Caco-2 (cell line): ENCODE results near the gene TSPAN18. TPM values are rescaled to one million over a fixed set of nuclear protein-coding genes. Genes with fewer than 3 reads are reported as not detected.

Source experiments
- BruUV-seq: library from RNA; stranded (reverse); fragments of 400-500 nt; replicated peaks from 2 replicates; lab custom pipeline; 2021; lab: Mats Ljungman, UMichigan
- CTCF ChIA-PET: fragments of 300-600 bp; sonication (Branson Sonifier 250); formaldehyde crosslinking; loops from one replicate; lab custom pipeline; 2022; ENCODE audit warnings: antibody characterized with exemption; lab: Charles Lee
- POLR2A ChIA-PET: fragments of 300-600 bp; sonication (Branson Sonifier 250); formaldehyde crosslinking; loops from one replicate; lab custom pipeline; 2022; ENCODE audit warnings: antibody characterized with exemption; lab: Charles Lee
- DNase-seq, 2 experiments: peaks; one replicate each; pipeline versions ENCODE4 v3.0.0 to v3.0.0-alpha.2; 2020 to 2022
- H3K27me3 ChIP-seq: replicated peaks from 2 replicates; pipeline ENCODE4 v1.6.0; 2011; ENCODE audit warnings: low read length; ENCODE audit not compliant: control insufficient read depth, insufficient read depth
- H3K36me3 ChIP-seq: 2 replicates; pipeline ENCODE4 v1.5.1; 2011; ENCODE audit warnings: low read length; ENCODE audit not compliant: control insufficient read depth, insufficient read depth
- H3K4me1 ChIP-seq: fragments of 250-450 bp; sonication (Bioruptor Pico); 2 replicates; pipeline ENCODE4 v1.5.1; 2020; ENCODE audit warnings: mild to moderate bottlenecking
- H3K4me3 ChIP-seq: 2 replicates; pipeline ENCODE4 v1.5.1; 2011; ENCODE audit warnings: low read depth, mild to moderate bottlenecking, control low read depth, low read length
- H3K9me3 ChIP-seq: fragments of 250-450 bp; sonication (Bioruptor Pico); 2 replicates; pipeline ENCODE4 v1.5.1; 2020; ENCODE audit warnings: mild to moderate bottlenecking, moderate library complexity
- H3K27ac Mint-ChIP-seq: one replicate; pipeline ENCODE4 v1.8.0; 2022; ENCODE audit warnings: mixed read lengths; ENCODE audit not compliant: unreplicated experiment
- H3K27me3 Mint-ChIP-seq: one replicate; pipeline ENCODE4 v1.8.0; 2022; ENCODE audit warnings: mixed read lengths; ENCODE audit not compliant: insufficient read depth, unreplicated experiment
- H3K36me3 Mint-ChIP-seq: one replicate; pipeline ENCODE4 v1.8.0; 2022; ENCODE audit warnings: mild to moderate bottlenecking, mixed read lengths; ENCODE audit not compliant: insufficient read depth, unreplicated experiment
- H3K4me1 Mint-ChIP-seq: one replicate; pipeline ENCODE4 v1.8.0; 2022; ENCODE audit warnings: low read depth, mixed read lengths; ENCODE audit not compliant: unreplicated experiment
- H3K4me3 Mint-ChIP-seq: one replicate; pipeline ENCODE4 v1.8.0; 2022; ENCODE audit warnings: mild to moderate bottlenecking, moderate library complexity, mixed read lengths; ENCODE audit not compliant: unreplicated experiment
- H3K9me3 Mint-ChIP-seq: one replicate; pipeline ENCODE4 v1.8.0; 2022; ENCODE audit warnings: mixed read lengths; ENCODE audit not compliant: unreplicated experiment
- intact Hi-C: fragments of 100-400 bp; cut with micrococcal nuclease; formaldehyde crosslinking; loops from one replicate; pipeline ENCODE4 v1.10.0; 2022; ENCODE audit not compliant: unreplicated experiment
- total RNA-seq: library from RNA; stranded (reverse); gene quantifications from 2 replicates; pipeline ENCODE4 v1.2.3, GENCODE V29; 2022
- TF ChIP-seq, protein P1 (sequence below), 2 experiments: fragments of 200-600 bp in 1 of 2; IDR thresholded peaks; 1 replicate in 1 of 2; 2 replicates in 1 of 2; pipeline versions ENCODE4 v1.5.1 to v1.8.0; 2011 to 2022; ENCODE audit warnings: antibody characterized with exemption in 1 of 2, control low read depth in 1 of 2, inconsistent platforms in 1 of 2, low read depth in 1 of 2, low read length in 1 of 2, mild to moderate bottlenecking in 1 of 2, moderate library complexity in 1 of 2; ENCODE audit not compliant: insufficient read depth in 1 of 2, severe bottlenecking in 1 of 2, unreplicated experiment in 1 of 2

TSPAN18 gene
- total RNA-seq, 1 experiment from 2014 or later = 7.4 TPM

DNA sequence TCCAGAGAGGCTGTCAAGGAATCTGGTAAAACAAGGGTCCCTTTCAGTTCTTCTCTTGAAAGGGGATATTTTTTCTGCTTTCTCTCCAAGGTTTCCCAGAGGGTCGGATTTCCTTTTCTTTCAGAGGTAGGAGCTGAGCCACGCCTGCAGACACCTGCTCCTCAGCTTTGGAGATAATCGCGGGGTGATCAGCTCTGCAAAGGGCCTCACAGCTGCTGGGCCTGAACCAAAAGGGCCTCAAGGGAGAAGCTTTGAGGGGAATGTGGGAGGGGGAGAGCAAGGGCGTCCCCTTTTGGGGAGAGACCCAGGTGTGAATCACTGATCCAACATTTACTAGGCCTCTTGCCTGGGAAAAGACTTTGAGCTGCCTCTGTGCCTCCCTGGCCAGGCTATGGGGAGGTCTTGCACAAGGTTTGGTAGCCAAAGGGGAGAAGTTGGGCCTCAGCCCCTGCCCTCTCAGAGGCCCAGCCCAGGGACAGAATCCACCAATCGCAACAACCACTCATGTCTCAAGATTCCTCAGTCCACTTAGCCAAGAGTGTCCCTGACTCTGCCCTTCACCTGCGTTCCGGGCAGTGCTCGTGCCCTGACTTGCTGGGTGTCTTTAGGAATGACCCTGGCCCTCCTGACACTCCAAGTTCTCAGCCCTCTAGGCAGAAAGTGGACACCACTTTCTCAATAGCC lies 237.9 kb downstream of the TSPAN18 start:
- no TSS peak for BruUV-seq
- Histone ChIP-seq H3K36me3 (no peaks in the 10 kb centered on the region), H3K4me3 (no peak overlapping the region), H3K9me3 (no peaks in the 10 kb centered on the region), H3K4me1 (peaks cover 4% of the 10 kb centered on the region; the same call in 1 of the 2 replicates), H3K27me3 (no peaks in the 10 kb centered on the region)
- Mint-ChIP-seq H3K36me3 (no peaks in the 10 kb centered on the region), H3K4me3 (no peak overlapping the region), H3K27me3 (no peaks in the 10 kb centered on the region), H3K4me1 (no peaks in the 10 kb centered on the region), H3K27ac (no peak overlapping the region), H3K9me3 (no peaks in the 10 kb centered on the region)
- TF ChIP-seq, protein P1, sequence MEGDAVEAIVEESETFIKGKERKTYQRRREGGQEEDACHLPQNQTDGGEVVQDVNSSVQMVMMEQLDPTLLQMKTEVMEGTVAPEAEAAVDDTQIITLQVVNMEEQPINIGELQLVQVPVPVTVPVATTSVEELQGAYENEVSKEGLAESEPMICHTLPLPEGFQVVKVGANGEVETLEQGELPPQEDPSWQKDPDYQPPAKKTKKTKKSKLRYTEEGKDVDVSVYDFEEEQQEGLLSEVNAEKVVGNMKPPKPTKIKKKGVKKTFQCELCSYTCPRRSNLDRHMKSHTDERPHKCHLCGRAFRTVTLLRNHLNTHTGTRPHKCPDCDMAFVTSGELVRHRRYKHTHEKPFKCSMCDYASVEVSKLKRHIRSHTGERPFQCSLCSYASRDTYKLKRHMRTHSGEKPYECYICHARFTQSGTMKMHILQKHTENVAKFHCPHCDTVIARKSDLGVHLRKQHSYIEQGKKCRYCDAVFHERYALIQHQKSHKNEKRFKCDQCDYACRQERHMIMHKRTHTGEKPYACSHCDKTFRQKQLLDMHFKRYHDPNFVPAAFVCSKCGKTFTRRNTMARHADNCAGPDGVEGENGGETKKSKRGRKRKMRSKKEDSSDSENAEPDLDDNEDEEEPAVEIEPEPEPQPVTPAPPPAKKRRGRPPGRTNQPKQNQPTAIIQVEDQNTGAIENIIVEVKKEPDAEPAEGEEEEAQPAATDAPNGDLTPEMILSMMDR (IDR thresholded peaks at IDR 0.05; ENCODE audit: insufficient read depth in 1 of 2, low read depth in 1 of 2, low read length in 1 of 2, severe bottlenecking in 1 of 2, unreplicated experiment in 1 of 2) = no peak
- ChIA-PET POLR2A (no interaction called here), CTCF (interaction anchor here (0.8 to 1.5 kb wide), 3 partner anchors 10 to 140 kb away, joined by 3 to 8 read pairs (median 4); no protein-coding TSS in a partner anchor)
- intact Hi-C loops = no loop called here
- DNase-seq = peak; percentile 34 to 61

DNA sequence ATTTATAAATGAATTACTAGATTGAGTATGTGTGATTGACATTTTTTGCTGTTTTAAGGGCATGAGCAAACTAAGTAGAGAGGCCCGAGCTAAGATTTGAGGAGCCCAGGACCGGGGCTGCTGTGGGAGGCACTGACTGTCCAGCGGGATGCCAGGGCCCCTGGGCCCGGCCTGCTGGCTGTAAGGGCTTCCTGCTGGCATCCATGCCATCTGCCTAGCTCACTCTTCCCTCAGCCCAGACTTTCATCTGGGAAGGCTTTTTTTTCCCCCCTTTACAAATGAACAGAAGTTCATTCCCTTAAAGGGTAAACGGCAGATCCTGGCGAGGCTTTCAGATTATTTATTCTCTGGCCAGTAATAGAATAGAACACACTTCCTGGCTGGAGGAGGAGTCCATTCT lies 239.9 kb downstream of the TSPAN18 start:
- no peaks in the 10 kb centered on the region for H3K36me3 ChIP-seq
- H3K4me3 ChIP-seq = no peak overlapping the region
- CTCF ChIA-PET = no interaction called here
- intact Hi-C loops = no loop called here
- DNase-seq = no peak
- no peaks in the 10 kb centered on the region for H3K9me3 ChIP-seq
- Mint-ChIP-seq H3K4me3 (no peak overlapping the region), H3K27ac (no peak overlapping the region), H3K27me3 (no peaks in the 10 kb centered on the region), H3K9me3 (no peaks in the 10 kb centered on the region), H3K36me3 (no peaks in the 10 kb centered on the region), H3K4me1 (no peaks in the 10 kb centered on the region)
- TF ChIP-seq, protein P1 (IDR thresholded peaks at IDR 0.05; ENCODE audit: insufficient read depth in 1 of 2, low read depth in 1 of 2, low read length in 1 of 2, severe bottlenecking in 1 of 2, unreplicated experiment in 1 of 2) = no peak
- peaks cover 4% of the 10 kb centered on the region; the same call in 1 of the 2 replicates for H3K4me1 ChIP-seq
- POLR2A ChIA-PET = no interaction called here
- no peaks in the 10 kb centered on the region for H3K27me3 ChIP-seq
- no TSS peak for BruUV-seq

DNA sequence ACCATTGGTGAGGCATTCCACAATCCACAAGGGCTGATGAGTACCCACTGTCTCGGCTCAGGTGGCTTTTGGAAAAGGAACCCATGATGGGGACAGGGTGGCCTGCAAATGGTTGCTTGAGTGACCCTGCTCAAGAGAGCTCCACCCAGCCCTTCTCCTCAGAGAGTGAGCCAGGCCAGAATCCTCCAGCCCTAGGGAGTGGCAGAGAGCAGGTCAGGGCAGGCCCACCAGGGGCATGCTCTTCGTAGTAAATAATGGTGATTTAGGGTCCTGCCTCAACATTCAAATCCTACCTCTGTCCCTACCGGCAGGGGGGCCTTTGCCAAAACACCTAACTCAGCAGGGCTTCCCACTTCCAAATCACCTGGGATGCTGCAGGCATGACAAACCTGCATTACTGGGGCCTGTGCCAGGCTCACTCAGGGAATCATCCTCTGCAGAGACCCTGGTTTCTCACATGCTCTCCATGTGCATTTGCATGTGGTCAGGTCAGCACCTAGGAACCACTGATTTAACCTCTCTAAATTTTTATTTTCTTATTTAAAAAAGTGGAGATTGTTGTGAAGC lies 241.3 kb downstream of the TSPAN18 start:
- POLR2A ChIA-PET = no interaction called here
- CTCF ChIA-PET = no interaction called here

More for the DNA sequence above, 241.3 kb downstream of the TSPAN18 start:
- DNase-seq = no peak
- no peak overlapping the region for H3K4me3 ChIP-seq
- H3K27me3 Mint-ChIP-seq = no peaks in the 10 kb centered on the region
- no peaks in the 10 kb centered on the region for H3K36me3 Mint-ChIP-seq
- TF ChIP-seq, protein P1 (IDR thresholded peaks at IDR 0.05; ENCODE audit: insufficient read depth in 1 of 2, low read depth in 1 of 2, low read length in 1 of 2, severe bottlenecking in 1 of 2, unreplicated experiment in 1 of 2) = no peak
- H3K4me1 Mint-ChIP-seq = no peaks in the 10 kb centered on the region
- H3K36me3 ChIP-seq = no peaks in the 10 kb centered on the region
- no peaks in the 10 kb centered on the region for H3K9me3 ChIP-seq
- H3K9me3 Mint-ChIP-seq = no peaks in the 10 kb centered on the region
- peaks cover 4% of the 10 kb centered on the region; the same call in 1 of the 2 replicates for H3K4me1 ChIP-seq
- H3K27ac Mint-ChIP-seq = no peak overlapping the region
- intact Hi-C loops = no loop called here
- no peak overlapping the region for H3K4me3 Mint-ChIP-seq
- BruUV-seq = no TSS peak
- no peaks in the 10 kb centered on the region for H3K27me3 ChIP-seq
